ENCODE results near the gene ZYG11B.
"Not testable (repeated sequence)": the region's sequence is repeated elsewhere in the genome, so short reads cannot be mapped to it uniquely, and the experiment has no call there.

ZYG11B gene

GRCh38 chr1:52814465-52814864 lies 88.2 kb downstream of the ZYG11B start:
- Histone ChIP-seq H3K9me3 (replicated peaks; ENCODE audit: insufficient read depth, low read length) (no peaks in the 10 kb centered on the region), H3K36me3 (replicated peaks; ENCODE audit: insufficient read depth, low read length) (no peaks in the 10 kb centered on the region; the same call in 1 of the 2 replicates), H4K20me1 (ENCODE audit: insufficient read depth, low read length) (no peaks in the 10 kb centered on the region), H3K4me1 (ENCODE audit: low read length) (no peaks in the 10 kb centered on the region), H3K4me2 (ENCODE audit: low read depth, low read length) (no peak overlapping the region), H3K27ac (ENCODE audit: low read length) (no peak overlapping the region), H2AFZ (ENCODE audit: low read length) (no peak overlapping the region), H3K9me2 (replicated peaks; ENCODE audit: insufficient read depth, low read length) (no peaks in the 10 kb centered on the region), H3K9ac (ENCODE audit: low read length) (no peak overlapping the region), H3F3A (ENCODE audit: insufficient read depth, low read length) (no peaks in the 10 kb centered on the region), H3K79me2 (ENCODE audit: low read length) (no peaks in the 10 kb centered on the region), H3K27me3 (replicated peaks; ENCODE audit: insufficient read depth, low read length) (no peaks in the 10 kb centered on the region), H3K4me3 (ENCODE audit: low read length) (no peak overlapping the region)
- TF ChIP-seq EZH2 (optimal IDR thresholded peaks at IDR 0.05; ENCODE audit: low read depth, low read length) (no peak), EZH2phosphoT487 (IDR thresholded peaks at IDR 0.05; ENCODE audit: low read length) (no peak), CTCF (IDR thresholded peaks at IDR 0.05; ENCODE audit: low read length) (no peak)
- DNase-seq, result no peak

GRCh38 chr1:52820830-52821229 lies 94.6 kb downstream of the ZYG11B start:
- not testable (repeated sequence) for H3K4me3 ChIP-seq (ENCODE audit: low read length); H3K4me1 ChIP-seq (ENCODE audit: low read length); H3K27me3 ChIP-seq (replicated peaks; ENCODE audit: insufficient read depth, low read length); H3K79me2 ChIP-seq (ENCODE audit: low read length); H2AFZ ChIP-seq (ENCODE audit: low read length); H4K20me1 ChIP-seq (ENCODE audit: insufficient read depth, low read length); H3K9me3 ChIP-seq (replicated peaks; ENCODE audit: insufficient read depth, low read length); H3K4me2 ChIP-seq (ENCODE audit: low read depth, low read length); H3F3A ChIP-seq (ENCODE audit: insufficient read depth, low read length); H3K9me2 ChIP-seq (replicated peaks; ENCODE audit: insufficient read depth, low read length); DNase-seq; H3K27ac ChIP-seq (ENCODE audit: low read length); H3K9ac ChIP-seq (ENCODE audit: low read length); H3K36me3 ChIP-seq (replicated peaks; ENCODE audit: insufficient read depth, low read length)

GRCh38 chr1:52825868-52826267 lies 99.6 kb downstream of the ZYG11B start:
- Histone ChIP-seq H4K20me1 (ENCODE audit: insufficient read depth, low read length) (no peaks in the 10 kb centered on the region), H3K9me2 (replicated peaks; ENCODE audit: insufficient read depth, low read length) (no peaks in the 10 kb centered on the region), H3K4me3 (ENCODE audit: low read length) (no peak overlapping the region), H3K4me2 (ENCODE audit: low read depth, low read length) (no peak overlapping the region), H3K79me2 (ENCODE audit: low read length) (no peaks in the 10 kb centered on the region), H3K9ac (ENCODE audit: low read length) (no peak overlapping the region), H3K27me3 (replicated peaks; ENCODE audit: insufficient read depth, low read length) (no peaks in the 10 kb centered on the region), H3F3A (ENCODE audit: insufficient read depth, low read length) (no peaks in the 10 kb centered on the region), H2AFZ (ENCODE audit: low read length) (no peak overlapping the region), H3K4me1 (ENCODE audit: low read length) (no peaks in the 10 kb centered on the region), H3K36me3 (replicated peaks; ENCODE audit: insufficient read depth, low read length) (no peaks in the 10 kb centered on the region), H3K27ac (ENCODE audit: low read length) (no peak overlapping the region), H3K9me3 (replicated peaks; ENCODE audit: insufficient read depth, low read length) (no peaks in the 10 kb centered on the region)
- peak; percentile 34 for DNase-seq
- TF ChIP-seq EZH2 (optimal IDR thresholded peaks at IDR 0.05; ENCODE audit: low read depth, low read length) (no peak), CTCF (IDR thresholded peaks at IDR 0.05; ENCODE audit: low read length) (peak; percentile 30)

GRCh38 chr1:52834798-52835197 lies 108.5 kb downstream of the ZYG11B start:
- H3K36me3 ChIP-seq (replicated peaks; ENCODE audit: insufficient read depth, low read length), result no peaks in the 10 kb centered on the region
- H3K9me3 ChIP-seq (replicated peaks; ENCODE audit: insufficient read depth, low read length), result no peaks in the 10 kb centered on the region
- no peak overlapping the region for H3K27ac ChIP-seq (ENCODE audit: low read length)
- no peaks in the 10 kb centered on the region for H3K79me2 ChIP-seq (ENCODE audit: low read length)
- no peak overlapping the region for H3K9ac ChIP-seq (ENCODE audit: low read length)
- no peaks in the 10 kb centered on the region for H3K4me1 ChIP-seq (ENCODE audit: low read length)
- H4K20me1 ChIP-seq (ENCODE audit: insufficient read depth, low read length), result no peaks in the 10 kb centered on the region
- DNase-seq, result no peak
- H3K27me3 ChIP-seq (replicated peaks; ENCODE audit: insufficient read depth, low read length), result no peaks in the 10 kb centered on the region
- no peak overlapping the region for H3K4me3 ChIP-seq (ENCODE audit: low read length)
- H2AFZ ChIP-seq (ENCODE audit: low read length), result no peak overlapping the region
- no peak overlapping the region for H3K4me2 ChIP-seq (ENCODE audit: low read depth, low read length)
- H3K9me2 ChIP-seq (replicated peaks; ENCODE audit: insufficient read depth, low read length), result no peaks in the 10 kb centered on the region
- H3F3A ChIP-seq (ENCODE audit: insufficient read depth, low read length), result no peaks in the 10 kb centered on the region
- no peak for TF ChIP-seq EZH2 (optimal IDR thresholded peaks at IDR 0.05; ENCODE audit: low read depth, low read length)
- TF ChIP-seq EZH2phosphoT487 (IDR thresholded peaks at IDR 0.05; ENCODE audit: low read length), result no peak
- no peak for TF ChIP-seq CTCF (IDR thresholded peaks at IDR 0.05; ENCODE audit: low read length)
